Activated naive CD4-positive, alpha-beta T cell treated with anti-CD3 and anti-CD28 coated beads, Interleukin-2, amount 50 U/mL, for 72 hours (primary cell): Measurements from ENCODE around the gene ESPN. TPM values are rescaled to one million over a fixed set of nuclear protein-coding genes. Genes with fewer than 3 reads are reported as not detected.
A peak's percentile ranks its signal among the peaks of the same experiment; 100 is the strongest.

Experiments used
- ATAC-seq, 2 donors: fragments of 150-1000 bp; cut with Tn5 transposase; 2 replicates each; pipeline ENCODE4 v1.10.0; 2021; ENCODE audit warnings: mild to moderate bottlenecking in 2 of 2, moderate library complexity in 2 of 2
- DNase-seq, 2 donors: peaks; one replicate each; pipeline ENCODE4 v3.0.0; 2021 to 2022; ENCODE audit warnings: low spot score in 2 of 2
- H3K27ac Mint-ChIP-seq, 2 donors: one replicate each; pipeline ENCODE4 v1.8.0; 2022; ENCODE audit warnings: mild to moderate bottlenecking in 2 of 2, mixed read lengths in 2 of 2
- H3K36me3 Mint-ChIP-seq, 2 donors: one replicate each; pipeline ENCODE4 v1.8.0; 2022; ENCODE audit warnings: mixed read lengths in 2 of 2
- H3K9me3 Mint-ChIP-seq, 2 donors: one replicate each; pipeline ENCODE4 v1.8.0; 2022; ENCODE audit warnings: mixed read lengths in 2 of 2
- total RNA-seq, 2 donors: library from RNA; stranded (reverse); gene quantifications; one replicate each; pipeline ENCODE4 v1.2.3, GENCODE V29; 2022

The ESPN gene
- total RNA-seq, 2 donors from 2014 or later: 0.89 to 1.9 TPM

DNA sequence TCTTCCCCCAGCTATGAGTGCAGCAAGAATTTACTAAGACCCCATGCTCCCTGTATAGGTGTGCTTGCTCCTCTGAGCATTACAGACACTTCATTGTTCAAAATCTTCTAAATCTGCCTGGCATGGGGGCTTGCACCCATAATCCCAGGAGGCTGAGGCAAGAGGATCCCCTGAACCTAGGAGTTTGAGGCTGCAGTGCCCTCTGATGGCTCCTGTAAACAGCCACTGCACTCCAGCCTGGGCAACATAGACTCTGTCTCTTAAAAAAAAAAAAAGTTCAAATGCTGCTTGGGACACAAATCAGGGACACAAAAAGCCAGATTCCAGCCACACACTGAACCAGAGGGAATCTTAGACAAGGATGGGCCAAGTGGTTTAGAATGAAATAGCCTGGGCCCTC lies 27.6 kb upstream of the ESPN start:
- no peak for ATAC-seq

DNA sequence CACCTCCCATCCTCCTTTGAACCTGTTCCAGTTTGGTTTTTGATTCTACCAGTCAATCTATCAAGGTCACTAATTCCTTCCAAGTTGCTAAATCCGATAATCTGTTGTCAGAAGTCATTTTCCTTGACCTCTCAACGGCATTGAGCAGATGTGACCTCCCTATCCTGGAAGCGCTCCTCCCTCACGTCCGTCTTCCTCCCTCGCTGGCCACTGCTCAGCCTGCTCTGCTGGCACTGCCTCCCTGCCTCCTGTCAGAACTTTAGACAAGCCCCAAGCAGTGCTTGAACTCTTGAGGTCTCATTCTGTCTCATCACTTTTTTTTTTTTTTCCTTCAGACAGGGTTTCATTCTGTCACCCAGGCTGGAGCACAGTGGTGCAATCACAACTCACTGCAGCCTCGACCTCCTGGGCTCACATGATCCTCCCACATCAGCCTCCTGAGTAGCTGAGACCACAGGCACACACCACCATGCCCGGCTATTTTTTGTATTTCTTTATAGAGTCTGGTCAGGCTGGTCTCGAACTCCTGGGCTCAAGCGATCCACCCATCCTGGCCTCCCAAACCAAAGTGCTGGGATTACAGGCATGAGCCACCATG lies 26.6 kb upstream of the ESPN start:
- Mint-ChIP-seq H3K36me3 (no peaks in the 10 kb centered on the region), H3K9me3 (no peaks in the 10 kb centered on the region), H3K27ac (peak overlapping the region; percentile 13 to 59)
- ATAC-seq (no peak), DNase-seq (no peak)

More for the DNA sequence above, 27.6 kb upstream of the ESPN start:
- Mint-ChIP-seq H3K9me3 (no peaks in the 10 kb centered on the region), H3K27ac (peak overlapping the region; percentile 5 to 11), H3K36me3 (peaks cover 0 to 4% of the 10 kb centered on the region in 2 donors)
- DNase-seq: no peak

DNA sequence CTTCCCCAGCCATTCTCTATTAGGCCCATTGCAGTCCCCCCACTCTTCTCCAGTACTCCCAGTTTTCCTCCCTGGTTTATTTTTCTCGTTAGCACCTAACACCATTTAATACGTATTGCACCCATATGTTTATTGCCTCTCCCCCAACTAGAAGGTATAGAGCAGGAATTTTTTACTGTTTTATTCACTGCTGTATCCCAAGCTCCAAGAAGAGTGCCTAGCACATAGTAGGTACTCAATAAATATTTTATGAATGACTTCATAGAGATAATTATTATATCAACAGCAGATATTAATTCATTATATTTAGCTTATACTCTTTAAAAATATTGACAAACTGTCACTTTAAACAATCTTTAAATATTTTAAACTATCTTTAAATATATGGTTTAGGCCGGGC lies 25.3 kb upstream of the ESPN start:
- no peaks in the 10 kb centered on the region for H3K9me3 Mint-ChIP-seq
- no peaks in the 10 kb centered on the region for H3K36me3 Mint-ChIP-seq
- no peak for ATAC-seq
- no peak for DNase-seq
- H3K27ac Mint-ChIP-seq: no peak overlapping the region

DNA sequence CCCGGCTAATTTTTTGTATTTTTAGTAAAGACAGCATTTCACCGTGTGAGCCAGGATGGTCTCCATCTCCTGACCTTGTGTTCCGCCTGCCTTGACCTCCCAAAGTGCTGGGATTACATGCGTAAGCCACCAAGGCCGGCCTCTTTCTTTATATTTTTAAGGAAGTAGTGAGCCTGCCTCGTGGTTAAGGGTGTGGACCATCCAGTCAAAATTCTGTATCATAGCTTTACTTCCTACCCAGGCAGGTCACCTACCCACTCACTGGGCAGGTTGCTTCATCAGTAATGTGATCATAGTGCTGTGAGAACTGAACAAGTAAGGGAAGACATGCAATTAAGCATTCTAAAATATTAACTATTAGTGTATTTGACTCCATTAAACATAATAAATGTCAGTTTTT lies 22.9 kb upstream of the ESPN start:
- no peak for ATAC-seq
- Mint-ChIP-seq H3K27ac (no peak overlapping the region), H3K9me3 (no peaks in the 10 kb centered on the region), H3K36me3 (no peaks in the 10 kb centered on the region)
- DNase-seq: no peak

DNA sequence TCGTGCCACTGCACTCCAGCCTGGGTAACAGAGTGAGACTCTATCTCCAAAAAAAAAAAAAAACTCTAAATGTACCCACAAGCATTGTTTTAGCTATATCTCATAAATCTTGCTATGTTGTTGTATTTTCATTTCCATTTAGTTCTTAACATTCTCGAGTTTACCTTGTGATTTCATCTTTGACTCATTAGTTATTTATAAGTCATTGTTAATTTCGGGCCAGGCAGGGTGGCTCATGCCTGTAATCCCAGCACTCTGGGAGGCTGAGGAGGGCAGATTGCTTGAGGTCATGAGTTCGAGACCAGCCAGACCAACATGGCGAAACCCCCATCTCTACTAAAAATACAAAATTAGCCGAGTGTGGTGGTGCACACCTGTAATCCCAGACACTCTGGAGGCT lies 16.6 kb upstream of the ESPN start:
- ATAC-seq: no peak
- no peak overlapping the region for H3K27ac Mint-ChIP-seq

DNA sequence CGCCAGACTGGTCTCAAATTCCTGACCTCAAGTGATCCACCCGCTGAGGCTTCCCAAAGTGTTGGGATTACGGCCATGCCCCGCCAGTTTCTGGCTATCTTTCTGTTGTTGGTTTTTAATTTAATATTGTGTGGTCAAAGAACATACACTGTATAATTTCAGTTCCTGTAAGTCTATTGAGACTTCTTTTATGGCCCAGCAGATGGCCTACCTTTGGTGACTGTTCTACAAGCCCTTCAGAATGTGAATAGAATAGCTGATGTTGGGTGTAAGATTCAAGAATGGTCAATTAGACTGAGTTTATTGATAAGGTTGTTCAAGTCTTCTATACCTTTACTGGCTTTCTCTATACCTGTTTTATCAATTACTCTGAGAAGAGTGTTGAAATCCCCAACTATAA lies 15.5 kb upstream of the ESPN start:
- no peaks in the 10 kb centered on the region for H3K36me3 Mint-ChIP-seq
- ATAC-seq (no peak), DNase-seq (no peak)
- H3K9me3 Mint-ChIP-seq: no peaks in the 10 kb centered on the region
- H3K27ac Mint-ChIP-seq: no peak overlapping the region

More for the DNA sequence above, 16.6 kb upstream of the ESPN start:
- Mint-ChIP-seq H3K36me3 (no peaks in the 10 kb centered on the region), H3K9me3 (no peaks in the 10 kb centered on the region)
- no peak for DNase-seq

DNA sequence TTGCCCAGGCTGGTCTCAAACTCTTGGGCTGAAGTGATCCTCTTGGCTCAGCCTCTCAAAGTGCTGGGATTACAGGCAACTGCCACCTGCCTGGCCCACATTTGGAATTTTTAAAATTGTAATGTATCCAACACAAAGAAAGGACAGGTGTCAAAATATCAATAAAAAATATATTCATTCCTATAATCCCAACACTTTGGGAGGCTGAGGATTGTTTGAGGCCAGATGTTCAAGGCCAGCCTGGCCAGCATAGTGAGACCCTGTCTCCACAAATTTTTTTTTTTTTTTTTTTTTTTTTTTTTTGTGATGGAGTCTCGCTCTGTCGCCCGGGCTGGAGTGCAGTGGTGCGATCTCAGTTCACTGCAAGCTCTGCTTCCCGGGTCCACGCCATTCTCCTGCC lies 14.8 kb upstream of the ESPN start:
- DNase-seq (no peak), ATAC-seq (no peak)
- no peaks in the 10 kb centered on the region for H3K9me3 Mint-ChIP-seq
- H3K36me3 Mint-ChIP-seq: peaks cover 0 to 4% of the 10 kb centered on the region in 2 donors
- H3K27ac Mint-ChIP-seq: no peak overlapping the region

DNA sequence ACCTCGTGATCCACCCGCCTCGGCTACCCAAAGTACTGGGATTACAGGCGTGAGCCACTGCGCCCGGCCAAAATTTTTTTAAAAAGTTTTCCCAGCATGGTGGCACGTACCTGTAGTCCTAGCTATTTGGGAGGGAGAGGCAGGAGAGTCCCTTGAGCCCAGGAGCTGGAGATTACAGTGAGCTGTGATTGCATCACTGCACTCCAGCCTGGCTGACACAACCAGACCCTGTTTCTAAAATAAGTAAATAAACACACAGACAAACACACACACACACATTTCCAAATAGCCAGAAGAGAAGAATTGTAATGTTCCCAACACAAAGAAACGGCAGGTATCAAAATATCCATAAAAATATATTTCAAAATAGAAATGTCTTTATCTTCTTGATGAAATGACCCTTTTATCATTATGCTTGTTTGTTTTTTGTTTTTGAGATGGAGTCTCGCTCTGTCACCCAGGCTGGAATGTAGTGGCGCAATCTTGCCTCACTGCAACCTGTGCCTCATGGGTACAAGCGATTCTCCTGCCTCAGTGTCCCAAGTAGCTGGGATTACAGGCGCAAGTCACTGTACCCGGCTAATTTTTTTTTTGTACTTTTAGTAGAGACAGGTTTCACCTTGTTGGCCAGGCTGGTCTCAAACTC lies 14.2 kb upstream of the ESPN start:
- Mint-ChIP-seq H3K27ac (no peak overlapping the region), H3K36me3 (peaks cover 0 to 4% of the 10 kb centered on the region in 2 donors), H3K9me3 (no peaks in the 10 kb centered on the region)
- DNase-seq (no peak), ATAC-seq (no peak)

DNA sequence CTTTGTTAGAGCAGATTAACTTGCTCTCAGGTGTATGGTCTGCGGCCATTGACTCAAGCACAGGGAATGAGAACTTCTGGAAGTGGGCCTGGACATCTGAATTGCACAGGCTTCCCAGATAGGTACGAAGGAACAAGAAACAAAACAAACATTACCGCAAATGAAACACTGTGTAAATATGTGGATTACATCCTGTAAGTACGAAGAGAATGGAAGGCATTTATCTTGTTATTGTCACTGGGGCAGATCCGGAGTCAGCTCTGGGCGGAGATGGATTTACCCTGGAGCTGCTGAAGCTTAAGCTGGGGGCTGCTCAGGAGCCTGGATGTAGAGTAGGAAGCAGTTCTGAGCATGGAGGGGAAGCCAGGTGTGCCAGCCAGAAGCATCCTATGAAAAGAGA lies 11.7 kb upstream of the ESPN start:
- DNase-seq (no peak), ATAC-seq (no peak)
- Mint-ChIP-seq H3K36me3 (peaks cover 0 to 4% of the 10 kb centered on the region in 2 donors), H3K9me3 (no peaks in the 10 kb centered on the region), H3K27ac (peak overlapping the region in 1 of 2 donors; percentile 97)

DNA sequence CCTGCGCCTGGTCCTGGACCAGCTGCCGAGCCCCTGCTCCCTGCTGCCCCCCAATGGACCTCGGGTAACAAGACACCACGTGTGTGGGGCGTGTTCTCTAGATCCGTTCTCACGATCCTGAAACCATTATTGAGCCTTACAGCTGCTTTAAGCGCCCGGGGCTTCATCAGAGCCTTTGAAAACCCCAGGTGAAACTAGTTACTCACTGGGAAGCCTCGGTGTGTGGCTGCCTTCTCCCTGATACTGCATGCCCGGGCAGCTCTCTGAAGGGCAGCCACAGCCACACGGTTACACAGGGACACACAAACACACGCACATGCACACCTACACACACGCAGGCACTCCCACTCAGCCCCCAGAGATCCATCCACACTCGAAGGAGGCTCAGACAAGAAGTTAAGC lies 10.1 kb upstream of the ESPN start:
- Mint-ChIP-seq H3K36me3 (peaks cover 0 to 4% of the 10 kb centered on the region in 2 donors), H3K27ac (peak overlapping the region in 1 of 2 donors; percentile 97), H3K9me3 (no peaks in the 10 kb centered on the region)
- peak; percentile 54 to 82 for DNase-seq
- peak; percentile 93 to 98 for ATAC-seq

DNA sequence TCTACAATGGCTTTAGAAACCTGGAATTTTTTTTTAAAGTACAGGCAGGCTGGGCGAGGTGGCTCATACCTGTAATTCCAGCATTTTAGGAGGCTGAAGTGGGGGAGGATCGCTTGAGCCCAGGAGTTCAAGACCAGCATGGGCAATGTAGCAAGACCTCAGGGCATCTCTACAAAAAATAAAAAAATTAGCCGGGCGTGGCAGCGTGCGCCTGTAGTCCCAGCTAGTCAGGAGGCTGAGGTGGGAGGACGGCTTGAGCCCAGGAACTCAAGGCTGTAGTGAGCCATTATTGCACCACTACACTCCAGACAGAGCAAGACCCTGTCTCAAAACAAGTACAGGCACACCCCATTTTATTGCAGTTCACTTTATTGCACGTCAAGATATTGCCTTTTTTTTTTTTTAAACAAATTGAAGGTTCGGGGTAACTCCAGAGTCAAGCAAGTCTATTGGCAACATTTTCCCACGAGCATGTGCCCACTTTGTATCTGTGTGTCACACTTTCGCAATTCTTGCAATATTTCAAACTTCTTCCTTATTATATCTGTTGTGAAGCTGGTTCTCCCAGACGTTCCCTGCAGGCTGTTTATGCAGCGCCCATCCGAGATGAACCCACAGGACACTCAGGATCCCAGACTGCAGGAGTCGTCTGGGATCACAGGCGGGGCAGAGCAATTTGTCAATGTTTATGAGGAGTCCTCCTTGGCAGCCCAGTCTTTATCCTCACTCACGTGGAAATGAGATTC lies 9.5 kb upstream of the ESPN start:
- DNase-seq: no peak
- Mint-ChIP-seq H3K9me3 (no peaks in the 10 kb centered on the region), H3K36me3 (peaks cover 0 to 4% of the 10 kb centered on the region in 2 donors), H3K27ac (peak overlapping the region in 1 of 2 donors; percentile 97)
- ATAC-seq: no peak

DNA sequence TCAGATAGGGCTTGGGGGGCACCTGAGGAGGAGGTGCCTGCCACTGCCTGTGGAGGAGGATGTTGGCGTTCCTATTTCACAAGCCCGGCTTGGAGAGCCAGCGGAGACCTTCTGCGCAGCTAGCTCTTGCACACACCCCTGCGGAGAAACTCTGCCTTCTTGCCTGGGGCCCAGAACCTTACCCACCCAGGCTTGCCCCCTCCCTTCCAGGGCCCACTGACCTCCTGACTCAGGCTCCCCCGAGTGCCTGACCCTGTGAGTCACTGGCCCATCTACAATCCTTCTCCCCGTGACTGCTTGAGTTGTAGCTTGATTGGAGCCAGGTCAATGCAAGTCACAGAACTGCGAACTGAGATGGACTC lies 8.3 kb upstream of the ESPN start:
- no peak for DNase-seq
- Mint-ChIP-seq H3K27ac (peak overlapping the region in 1 of 2 donors; percentile 97), H3K36me3 (peaks cover 0 to 4% of the 10 kb centered on the region in 2 donors), H3K9me3 (no peaks in the 10 kb centered on the region)
- no peak for ATAC-seq

DNA sequence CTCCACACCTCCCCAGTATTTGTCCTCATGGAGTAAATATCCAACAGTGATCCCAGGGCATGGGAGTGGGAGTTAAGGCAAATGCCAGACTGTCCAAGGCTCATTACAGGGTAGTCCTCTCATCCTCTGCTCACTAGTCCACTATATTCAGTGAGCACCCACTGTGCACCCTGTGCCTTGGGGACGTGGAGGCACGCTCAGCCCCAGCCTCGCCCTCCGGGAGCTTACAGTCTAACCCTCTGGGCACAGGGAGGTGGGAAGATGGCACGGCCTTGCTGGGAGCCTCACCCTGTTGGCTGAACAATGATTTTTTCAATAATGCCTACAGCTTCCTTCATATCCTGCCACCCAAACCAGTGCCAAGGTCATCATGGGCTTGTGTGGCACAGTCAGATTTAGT lies 7.7 kb upstream of the ESPN start:
- Mint-ChIP-seq H3K9me3 (no peaks in the 10 kb centered on the region), H3K36me3 (peaks cover 0 to 4% of the 10 kb centered on the region in 2 donors), H3K27ac (no peak overlapping the region)
- DNase-seq (no peak), ATAC-seq (no peak)

DNA sequence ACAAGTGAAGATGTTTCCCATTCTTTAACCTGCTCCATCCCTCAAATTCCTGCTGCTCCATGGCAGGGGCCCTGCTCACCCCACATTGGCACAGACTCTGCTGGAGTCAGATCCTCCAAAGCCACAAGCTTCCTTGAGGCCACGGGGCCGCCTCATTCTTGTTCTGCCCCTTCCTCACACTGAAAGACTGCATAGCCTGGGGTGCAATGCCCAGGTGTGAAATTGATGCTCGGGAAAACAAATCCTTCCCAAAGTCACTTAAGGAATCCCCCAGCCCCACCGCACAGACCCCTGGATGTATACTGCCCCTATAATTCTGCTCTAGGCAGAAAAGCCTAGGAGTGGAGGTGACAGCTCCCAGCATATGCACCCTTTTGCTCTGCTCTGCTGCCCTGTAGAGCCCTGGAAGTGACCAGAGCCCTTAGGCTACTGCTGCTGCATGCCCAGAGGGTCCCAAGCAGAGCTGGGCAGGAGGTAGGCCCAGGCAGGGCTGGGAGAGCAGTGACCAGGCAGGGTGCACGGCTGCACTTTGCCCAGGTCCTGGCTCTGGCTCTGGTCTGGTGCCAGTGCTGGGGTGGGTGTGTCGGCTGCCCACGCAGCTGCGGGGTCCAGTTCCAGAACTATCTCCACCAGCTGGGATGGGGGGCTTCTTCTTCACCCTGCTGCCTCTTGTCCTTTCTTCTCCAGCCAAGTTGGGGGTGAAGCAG lies 6.5 kb upstream of the ESPN start:
- Mint-ChIP-seq H3K27ac (no peak overlapping the region), H3K9me3 (no peaks in the 10 kb centered on the region), H3K36me3 (peaks cover 0 to 4% of the 10 kb centered on the region in 2 donors)
- DNase-seq (no peak), ATAC-seq (no peak)

DNA sequence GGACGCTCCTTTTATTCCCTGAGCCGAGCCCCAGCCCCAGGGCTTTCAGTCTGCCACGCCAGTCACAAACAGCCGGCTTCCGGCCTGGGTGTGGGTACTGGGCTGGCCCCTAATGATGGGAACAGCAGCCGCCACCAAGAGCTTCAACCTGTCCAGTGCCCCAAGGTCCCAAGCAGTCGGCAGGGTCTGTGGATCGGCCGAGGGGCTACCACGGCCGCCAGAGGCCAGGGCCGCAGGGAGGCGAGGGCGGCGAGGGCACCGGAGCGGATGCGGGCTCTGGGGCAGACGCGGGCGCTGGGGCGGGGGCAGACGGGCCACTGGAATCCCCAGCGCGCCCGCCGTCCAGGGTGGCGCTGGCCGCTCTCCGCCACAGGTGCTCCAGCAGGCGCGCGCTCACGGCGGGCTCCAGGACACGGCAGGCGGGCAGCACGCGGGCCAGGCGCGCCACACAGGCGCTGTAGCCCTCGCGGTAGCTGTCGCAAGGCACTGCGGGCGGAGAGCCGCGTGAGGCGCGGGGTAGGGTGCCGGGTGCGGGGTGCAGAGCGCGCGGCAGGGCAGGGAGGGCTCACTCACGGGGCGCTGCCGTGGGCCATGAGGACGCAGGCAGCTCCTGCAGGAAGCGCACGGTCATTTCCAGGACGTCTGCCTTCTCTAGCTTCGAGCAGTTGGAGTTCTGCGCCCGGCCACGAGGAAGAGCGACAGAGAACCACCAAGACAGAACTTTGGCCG lies 5.7 kb upstream of the ESPN start:
- Mint-ChIP-seq H3K9me3 (no peaks in the 10 kb centered on the region), H3K36me3 (peaks cover 0 to 4% of the 10 kb centered on the region in 2 donors), H3K27ac (no peak overlapping the region)
- no peak for DNase-seq
- ATAC-seq: no peak

DNA sequence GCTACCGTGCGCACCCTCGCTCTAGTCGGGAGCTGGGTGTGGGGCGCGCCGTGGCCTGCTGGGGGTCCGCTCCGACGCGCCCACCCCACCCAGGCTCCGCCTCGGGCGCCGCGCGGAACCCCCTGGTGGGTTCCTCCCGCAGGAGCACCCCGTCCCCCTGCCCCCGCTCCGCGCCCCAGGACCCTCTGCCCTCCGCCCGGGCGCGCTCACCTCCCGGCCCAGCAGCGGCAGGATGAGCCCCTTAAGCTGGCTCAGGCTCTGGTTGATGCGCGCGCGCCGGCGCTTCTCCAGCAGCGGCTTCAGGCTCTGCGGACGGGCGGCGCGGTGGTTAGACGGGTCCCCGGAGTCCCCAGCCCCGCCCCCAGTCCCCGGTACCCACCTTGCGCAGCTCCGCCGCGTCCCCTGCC lies 5.2 kb upstream of the ESPN start:
- no peak for ATAC-seq

More for the DNA sequence above, 5.2 kb upstream of the ESPN start:
- no peak for DNase-seq
- H3K27ac Mint-ChIP-seq: no peak overlapping the region
- H3K9me3 Mint-ChIP-seq: no peaks in the 10 kb centered on the region
- H3K36me3 Mint-ChIP-seq: peaks cover 0 to under 1% of the 10 kb centered on the region in 2 donors
